Suprapubic skin (tissue), 4 donors: ENCODE data around the gene SBK2. TPM values are rescaled to one million over a fixed set of nuclear protein-coding genes. Genes with fewer than 3 reads are reported as not detected.

Experiments used
- DNase-seq, 2 donors: peaks; one replicate each; pipeline ENCODE4 v3.0.0-alpha.2; 2019; ENCODE audit warnings: low spot score in 2 of 2
- H3K27ac ChIP-seq: fragments of 200-600 bp; sonication (generic); one replicate; pipeline ENCODE4 v1.5.1; 2019
- H3K27me3 ChIP-seq: fragments of 200-600 bp; sonication (generic); one replicate; pipeline ENCODE4 v1.5.1; 2019
- H3K36me3 ChIP-seq: fragments of 200-600 bp; sonication (generic); one replicate; pipeline ENCODE4 v1.5.1; 2019
- H3K4me1 ChIP-seq: fragments of 200-600 bp; sonication (generic); one replicate; pipeline ENCODE4 v1.5.1; 2019
- H3K4me3 ChIP-seq: fragments of 200-600 bp; sonication (generic); one replicate; pipeline ENCODE4 v1.5.1; 2019; ENCODE audit warnings: mild to moderate bottlenecking
- H3K9me3 ChIP-seq: fragments of 200-600 bp; sonication (generic); one replicate; pipeline ENCODE4 v1.5.1; 2019
- EP300 ChIP-seq: sonication (generic); formaldehyde crosslinking; IDR thresholded peaks from one replicate; pipeline ENCODE4 v1.6.1; 2017; ENCODE audit warnings: antibody characterized with exemption
- POLR2A ChIP-seq, 2 donors: fragments of 450-650 bp; IDR thresholded peaks; one replicate each; pipeline ENCODE4 v1.6.1; 2017; ENCODE audit warnings: antibody characterized with exemption in 2 of 2, mild to moderate bottlenecking in 2 of 2, moderate library complexity in 2 of 2
- POLR2AphosphoS5 ChIP-seq, 3 donors: sonication (generic); formaldehyde crosslinking; IDR thresholded peaks; one replicate each; pipeline ENCODE4 v1.6.1; 2017; ENCODE audit warnings: antibody characterized with exemption in 3 of 3
- WGBS: methylation state at CpG from one replicate; pipeline ENCODE4 v1.1.5; 2018; 5-methylcytosine and 5-hydroxymethylcytosine counted together
- total RNA-seq, 4 donors: library from RNA; depleted of rRNA; stranded (reverse); fragments of >200 nt; gene quantifications; one replicate each; pipeline ENCODE4 v1.1.0, GENCODE V29; 2016
- TF ChIP-seq, protein P1 (sequence below), 2 donors: fragments of 200-600 bp in 1 of 2; fragments of 450-650 bp in 1 of 2; sonication (generic) in 1 of 2; IDR thresholded peaks; one replicate each; pipeline ENCODE4 v1.5.1; 2016 to 2019; ENCODE audit warnings: antibody characterized with exemption in 2 of 2, mild to moderate bottlenecking in 1 of 2, moderate library complexity in 1 of 2

The SBK2 gene
- total RNA-seq, 4 donors from 2014 or later: not detected

- Histone ChIP-seq H3K36me3 (peaks cover 24% of the 10 kb centered on the region), H3K4me3 (no peak overlapping the region), H3K27ac (no peak overlapping the region), H3K27me3 (no peaks in the 10 kb centered on the region), H3K9me3 (no peaks in the 10 kb centered on the region), H3K4me1 (peaks cover 29% of the 10 kb centered on the region)
- no peak for DNase-seq
- WGBS: 91% methylated on average over 17 of the region's 17 CpGs
- TF ChIP-seq POLR2AphosphoS5 (IDR thresholded peaks at IDR 0.05) (no peak), POLR2A (IDR thresholded peaks at IDR 0.05) (no peak), EP300 (no peak)
- TF ChIP-seq, protein P1, sequence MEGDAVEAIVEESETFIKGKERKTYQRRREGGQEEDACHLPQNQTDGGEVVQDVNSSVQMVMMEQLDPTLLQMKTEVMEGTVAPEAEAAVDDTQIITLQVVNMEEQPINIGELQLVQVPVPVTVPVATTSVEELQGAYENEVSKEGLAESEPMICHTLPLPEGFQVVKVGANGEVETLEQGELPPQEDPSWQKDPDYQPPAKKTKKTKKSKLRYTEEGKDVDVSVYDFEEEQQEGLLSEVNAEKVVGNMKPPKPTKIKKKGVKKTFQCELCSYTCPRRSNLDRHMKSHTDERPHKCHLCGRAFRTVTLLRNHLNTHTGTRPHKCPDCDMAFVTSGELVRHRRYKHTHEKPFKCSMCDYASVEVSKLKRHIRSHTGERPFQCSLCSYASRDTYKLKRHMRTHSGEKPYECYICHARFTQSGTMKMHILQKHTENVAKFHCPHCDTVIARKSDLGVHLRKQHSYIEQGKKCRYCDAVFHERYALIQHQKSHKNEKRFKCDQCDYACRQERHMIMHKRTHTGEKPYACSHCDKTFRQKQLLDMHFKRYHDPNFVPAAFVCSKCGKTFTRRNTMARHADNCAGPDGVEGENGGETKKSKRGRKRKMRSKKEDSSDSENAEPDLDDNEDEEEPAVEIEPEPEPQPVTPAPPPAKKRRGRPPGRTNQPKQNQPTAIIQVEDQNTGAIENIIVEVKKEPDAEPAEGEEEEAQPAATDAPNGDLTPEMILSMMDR (IDR thresholded peaks at IDR 0.05): no peak
Measured at GRCh38 chr19:55479045-55479444, 57.9 kb downstream of the SBK2 start.

Other genes starting within 250 kb of the SBK2 start
- gene TMEM150B, start 211.8 kb downstream of the SBK2 start, total RNA-seq: not detected
- gene KMT5C, start 197.3 kb downstream of the SBK2 start, total RNA-seq: 10 to 100 TPM; 17.3 to 61.8 (median 39.1) TPM
- gene COX6B2, start 182.4 kb downstream of the SBK2 start, total RNA-seq: 1 to 10 TPM in 3 of 4 donors, under 1 TPM in 1; 0.47 to 1.9 (median 1.3) TPM
- gene GARIN5B, start 173.9 kb downstream of the SBK2 start, total RNA-seq: not detected
- gene IL11, start 166.7 kb downstream of the SBK2 start, total RNA-seq: 1 to 10 TPM in 3 of 4 donors, under 1 TPM in 1; 0.97 to 1.7 (median 1.2) TPM
- not detected for gene TMEM190, start 160.3 kb downstream of the SBK2 start, total RNA-seq
- 10 to 100 TPM in 3 of 4 donors, 1 to 10 TPM in 1; 6.3 to 37.1 (median 29.3) TPM for gene TMEM238, start 152.8 kb downstream of the SBK2 start, total RNA-seq
- gene RPL28, start 151.2 kb downstream of the SBK2 start, total RNA-seq: 100 to 1,000 TPM; 605 to 767 (median 714) TPM
- gene UBE2S, start 129.3 kb downstream of the SBK2 start, total RNA-seq: 10 to 100 TPM in 2 of 4 donors, 1 to 10 TPM in 2; 7.4 to 17.0 (median 12.2) TPM
- under 1 TPM in 2 of 4 donors, not detected in 2; 0.08 to 0.26 TPM for gene SHISA7, start 93.8 kb downstream of the SBK2 start, total RNA-seq
- 10 to 100 TPM; 44.7 to 97.2 (median 87.5) TPM for gene ISOC2, start 75.5 kb downstream of the SBK2 start, total RNA-seq
- not detected for gene C19orf85, start 72.4 kb downstream of the SBK2 start, total RNA-seq
- 10 to 100 TPM; 17.3 to 22.9 (median 19.8) TPM for gene ZNF628, start 60.5 kb downstream of the SBK2 start, total RNA-seq
- 1 to 10 TPM; 2.4 to 4.8 (median 4.0) TPM for gene NAT14, start 51.9 kb downstream of the SBK2 start, total RNA-seq
- gene SSC5D, start 48.7 kb downstream of the SBK2 start, total RNA-seq: 1 to 10 TPM in 2 of 4 donors, under 1 TPM in 2; 0.57 to 2.1 (median 1.0) TPM
- not detected for gene SBK3, start 8.4 kb upstream of the SBK2 start, total RNA-seq
- gene ZNF579, start 43.7 kb upstream of the SBK2 start, total RNA-seq: 1 to 10 TPM; 1.8 to 3.1 (median 2.8) TPM
- gene FIZ1, start 62.4 kb upstream of the SBK2 start, total RNA-seq: 1 to 10 TPM; 7.6 to 9.2 (median 8.5) TPM
- 10 to 100 TPM; 29.4 to 49.9 (median 47.0) TPM for gene ZNF524, start 63.2 kb upstream of the SBK2 start, total RNA-seq
- gene ZNF865, start 68.5 kb upstream of the SBK2 start, total RNA-seq: 10 to 100 TPM in 2 of 4 donors, 1 to 10 TPM in 2; 7.6 to 14.2 (median 9.9) TPM
- gene ZNF784, start 87.4 kb upstream of the SBK2 start, total RNA-seq: 1 to 10 TPM; 4.3 to 8.0 (median 6.5) TPM
- gene ZNF580, start 103.9 kb upstream of the SBK2 start, total RNA-seq: 10 to 100 TPM; 15.0 to 27.9 (median 22.3) TPM
- 10 to 100 TPM; 16.3 to 27.1 (median 20.2) TPM for gene ZNF581, start 106.5 kb upstream of the SBK2 start, total RNA-seq
- 10 to 100 TPM in 1 of 4 donors, 1 to 10 TPM in 3; 6.2 to 18.3 (median 8.5) TPM for gene CCDC106, start 111.1 kb upstream of the SBK2 start, total RNA-seq
- gene U2AF2, start 117.9 kb upstream of the SBK2 start, total RNA-seq: 100 to 1,000 TPM in 1 of 4 donors, 10 to 100 TPM in 3; 82.8 to 128 (median 88.5) TPM
- 100 to 1,000 TPM in 1 of 4 donors, 10 to 100 TPM in 3; 80.1 to 104 (median 82.9) TPM for gene EPN1, start 138.1 kb upstream of the SBK2 start, total RNA-seq
- gene NLRP9, start 201.3 kb upstream of the SBK2 start, total RNA-seq: not detected
- not detected for gene RFPL4A, start 222.0 kb upstream of the SBK2 start, total RNA-seq
- gene RFPL4AL1, start 232.0 kb upstream of the SBK2 start, total RNA-seq: not detected